ENCODE measurements around the gene KLK1.

DNA sequence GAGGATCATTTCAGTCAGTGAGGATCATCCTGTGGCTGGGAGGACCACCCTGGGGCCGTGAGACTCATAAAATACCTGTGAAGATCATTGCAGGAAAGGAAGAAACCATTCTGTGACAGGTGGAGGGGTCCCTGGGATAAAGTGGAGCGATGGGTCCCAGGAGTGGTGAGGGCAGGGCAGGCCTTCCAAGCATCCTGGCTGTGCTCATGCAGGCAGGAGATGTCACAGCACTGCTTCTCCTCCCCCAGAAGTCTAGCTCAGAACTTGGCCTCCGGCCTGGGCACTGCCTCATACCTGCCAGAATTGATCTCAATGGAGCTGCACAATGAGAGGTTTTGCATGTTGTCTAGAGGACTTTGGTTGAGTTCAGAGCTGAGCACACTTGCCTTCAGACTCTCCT lies 11.1 kb downstream of the KLK1 start:
- TF ChIP-seq, protein P1, sequence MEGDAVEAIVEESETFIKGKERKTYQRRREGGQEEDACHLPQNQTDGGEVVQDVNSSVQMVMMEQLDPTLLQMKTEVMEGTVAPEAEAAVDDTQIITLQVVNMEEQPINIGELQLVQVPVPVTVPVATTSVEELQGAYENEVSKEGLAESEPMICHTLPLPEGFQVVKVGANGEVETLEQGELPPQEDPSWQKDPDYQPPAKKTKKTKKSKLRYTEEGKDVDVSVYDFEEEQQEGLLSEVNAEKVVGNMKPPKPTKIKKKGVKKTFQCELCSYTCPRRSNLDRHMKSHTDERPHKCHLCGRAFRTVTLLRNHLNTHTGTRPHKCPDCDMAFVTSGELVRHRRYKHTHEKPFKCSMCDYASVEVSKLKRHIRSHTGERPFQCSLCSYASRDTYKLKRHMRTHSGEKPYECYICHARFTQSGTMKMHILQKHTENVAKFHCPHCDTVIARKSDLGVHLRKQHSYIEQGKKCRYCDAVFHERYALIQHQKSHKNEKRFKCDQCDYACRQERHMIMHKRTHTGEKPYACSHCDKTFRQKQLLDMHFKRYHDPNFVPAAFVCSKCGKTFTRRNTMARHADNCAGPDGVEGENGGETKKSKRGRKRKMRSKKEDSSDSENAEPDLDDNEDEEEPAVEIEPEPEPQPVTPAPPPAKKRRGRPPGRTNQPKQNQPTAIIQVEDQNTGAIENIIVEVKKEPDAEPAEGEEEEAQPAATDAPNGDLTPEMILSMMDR (IDR thresholded peaks at IDR 0.05) = no peak
- TF ChIP-seq POLR2A (IDR thresholded peaks at IDR 0.05) = no peak
